HepG2 (cell line): Measurements from ENCODE around the gene SMTNL2. TPM values are rescaled to one million over a fixed set of nuclear protein-coding genes. Genes with fewer than 3 reads are reported as not detected.

Experiments used
- ATF3 ChIP-seq: sonication (generic); formaldehyde crosslinking; IDR thresholded peaks from 2 replicates; pipeline ENCODE4 v1.4.0; 2020; ENCODE audit warnings: missing genetic modification reagents
- CBX5 ChIP-seq: sonication (generic); formaldehyde crosslinking; IDR thresholded peaks from 2 replicates; pipeline ENCODE4 v1.4.0; 2020; ENCODE audit warnings: missing genetic modification reagents, borderline replicate concordance
- CEBPZ ChIP-seq: IDR thresholded peaks from 2 replicates; pipeline ENCODE4 v1.6.1; 2012; ENCODE audit warnings: low read length, improper control_type of control experiment
- DRAP1 ChIP-seq: IDR thresholded peaks from 2 replicates; pipeline ENCODE4 v1.6.1; 2016; ENCODE audit warnings: missing genetic modification reagents, missing compliant biosample characterization
- PAWR ChIP-seq: sonication (generic); formaldehyde crosslinking; IDR thresholded peaks from 2 replicates; pipeline ENCODE4 v1.4.0; 2020; ENCODE audit warnings: missing genetic modification reagents, mild to moderate bottlenecking, borderline replicate concordance
- RAD51 ChIP-seq: fragments of 450-650 bp; IDR thresholded peaks from 2 replicates; pipeline ENCODE4 v1.6.1; 2016; ENCODE audit warnings: borderline replicate concordance
- RFX3 ChIP-seq: IDR thresholded peaks from 2 replicates; pipeline ENCODE4 v1.6.1; 2016; ENCODE audit warnings: missing biosample characterization, missing genetic modification reagents
- SNAPC2 ChIP-seq: sonication (generic); formaldehyde crosslinking; IDR thresholded peaks from 2 replicates; pipeline ENCODE4 v1.8.1; 2022; ENCODE audit warnings: mild to moderate bottlenecking, missing genetic modification reagents
- TBP ChIP-seq: sonication (generic); formaldehyde crosslinking; IDR thresholded peaks from 2 replicates; pipeline ENCODE4 v1.5.0; 2020; ENCODE audit warnings: missing genetic modification reagents
- ZNF17 ChIP-seq: sonication (generic); formaldehyde crosslinking; IDR thresholded peaks from 2 replicates; pipeline ENCODE4 v1.5.0; 2020; ENCODE audit warnings: mild to moderate bottlenecking, missing genetic modification reagents
- ZNF530 ChIP-seq: sonication (generic); formaldehyde crosslinking; IDR thresholded peaks from 2 replicates; pipeline ENCODE4 v1.5.0; 2020; ENCODE audit warnings: low read depth, mild to moderate bottlenecking, missing genetic modification reagents
- ZNF589 ChIP-seq: sonication (generic); formaldehyde crosslinking; conservative IDR thresholded peaks from 2 replicates; pipeline ENCODE4 v1.8.0; 2022; ENCODE audit warnings: mild to moderate bottlenecking, moderate library complexity, missing genetic modification reagents
- polyA plus RNA-seq, 8 experiments: library from polyadenylated mRNA; depleted of rRNA in 3 of 8; stranded (reverse) in 7 of 8; unstranded in 1 of 8; fragments of >200 nt; fragmentation: Illumina TruSeq in 4 of 8; extraction: Trizol in 4 of 8; gene quantifications; 2 replicates each; pipeline versions ENCODE4 v1.2.1 to v1.2.3, GENCODE V29; 2011 to 2016; ENCODE audit warnings: low read depth in 4 of 8, missing spikeins in 1 of 8, mixed read lengths in 1 of 8; ENCODE audit not compliant: insufficient read depth in 1 of 8
- total RNA-seq, 5 experiments: library from RNA; depleted of rRNA; stranded (reverse); fragments of >200 nt; fragmentation: Illumina TruSeq; extraction: Trizol; gene quantifications; 2 replicates each; pipeline ENCODE4 v1.2.3, GENCODE V29; 2016; ENCODE audit warnings: low read depth in 1 of 5
- TF ChIP-seq, protein P1 (sequence below): sonication (generic); formaldehyde crosslinking; IDR thresholded peaks from 2 replicates; pipeline ENCODE4 v1.4.0; 2020; ENCODE audit warnings: mild to moderate bottlenecking, missing genetic modification reagents, borderline replicate concordance

SMTNL2 gene
- total and polyA plus RNA-seq, 2 of the 13 experiments (the other 11 are each of a cell fraction or from before 2014, with no cell fraction given), result 0.41 to 5.1 TPM

DNA sequence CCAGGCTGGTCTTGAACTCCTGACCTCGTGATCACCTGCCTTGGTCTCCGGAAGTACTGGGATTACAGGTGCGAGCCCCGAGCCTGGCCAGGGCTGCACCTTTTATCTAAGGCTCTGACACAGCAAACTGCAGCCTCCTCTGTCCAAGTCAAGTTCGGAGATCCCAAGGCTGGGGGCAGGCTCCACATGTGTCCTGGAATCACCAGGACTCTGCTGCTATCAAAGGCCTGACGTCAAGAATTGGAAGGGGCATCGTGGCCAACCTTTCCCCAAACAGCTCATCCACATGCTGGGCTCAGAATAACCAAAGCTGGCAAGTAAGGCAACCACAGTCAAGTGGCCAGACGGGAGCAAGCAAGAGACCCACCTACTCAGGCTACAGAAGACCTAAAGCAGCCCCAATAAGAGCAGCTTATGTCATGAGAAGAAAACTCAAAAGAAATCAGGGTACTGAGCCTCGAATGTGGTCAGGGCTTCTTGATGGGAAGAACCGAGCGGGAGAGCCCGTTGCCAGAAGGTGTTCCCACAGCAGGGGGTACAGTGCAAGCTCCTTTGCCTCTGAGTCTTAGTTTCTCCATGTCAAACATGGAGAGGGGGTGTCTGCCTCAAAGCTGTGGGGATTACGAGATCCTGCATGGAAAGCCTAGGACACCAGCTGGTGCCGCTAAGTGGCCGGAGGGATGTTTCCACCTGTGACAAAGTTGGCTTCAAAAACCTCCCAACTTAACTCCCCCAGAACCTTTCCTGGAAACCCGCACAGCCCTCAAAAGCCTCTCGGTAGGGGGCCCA, 37.0 kb upstream of the SMTNL2 start (continued):
- TF ChIP-seq SNAPC2 (no peak), CEBPZ (no peak), DRAP1 (CRISPR knock-in tag) (no peak), ZNF530 (CRISPR knock-in tag) (no peak), RFX3 (no peak), TBP (no peak), ZNF589 (CRISPR knock-in tag) (no peak), CBX5 (CRISPR knock-in tag) (no peak), ATF3 (no peak), RAD51 (no peak), ZNF17 (CRISPR knock-in tag) (no peak), PAWR (no peak)
- TF ChIP-seq, protein P1, sequence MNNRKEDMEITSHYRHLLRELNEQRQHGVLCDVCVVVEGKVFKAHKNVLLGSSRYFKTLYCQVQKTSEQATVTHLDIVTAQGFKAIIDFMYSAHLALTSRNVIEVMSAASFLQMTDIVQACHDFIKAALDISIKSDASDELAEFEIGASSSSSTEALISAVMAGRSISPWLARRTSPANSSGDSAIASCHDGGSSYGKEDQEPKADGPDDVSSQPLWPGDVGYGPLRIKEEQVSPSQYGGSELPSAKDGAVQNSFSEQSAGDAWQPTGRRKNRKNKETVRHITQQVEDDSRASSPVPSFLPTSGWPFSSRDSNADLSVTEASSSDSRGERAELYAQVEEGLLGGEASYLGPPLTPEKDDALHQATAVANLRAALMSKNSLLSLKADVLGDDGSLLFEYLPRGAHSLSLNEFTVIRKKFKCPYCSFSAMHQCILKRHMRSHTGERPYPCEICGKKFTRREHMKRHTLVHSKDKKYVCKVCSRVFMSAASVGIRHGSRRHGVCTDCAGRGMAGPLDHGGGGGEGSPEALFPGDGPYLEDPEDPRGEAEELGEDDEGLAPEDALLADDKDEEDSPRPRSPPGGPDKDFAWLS (CRISPR knock-in tag), result no peak
